ENCODE measurements around the gene MAPK14.

DNA sequence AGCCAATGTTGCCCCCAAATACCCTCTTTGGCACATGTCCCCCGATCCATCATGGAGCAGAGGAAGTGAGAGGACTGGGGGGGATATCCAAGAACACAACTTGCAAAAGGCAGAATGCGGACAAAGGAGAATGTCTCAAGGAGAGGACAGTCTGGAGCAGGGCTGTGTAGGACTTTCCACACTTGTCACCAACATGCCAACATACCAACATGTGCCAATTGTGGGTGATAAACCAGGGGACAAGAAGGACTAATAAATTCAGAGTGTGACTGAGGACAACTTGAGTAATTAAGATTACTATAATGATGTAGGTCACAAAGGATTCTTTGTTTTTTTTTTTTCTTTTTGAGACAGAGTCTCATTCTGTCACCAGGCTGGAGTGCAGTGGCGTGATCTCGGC is 11.9 kb upstream of the MAPK14 start:
- TF ChIP-seq POLR2A (IDR thresholded peaks at IDR 0.05), result no peak
- TF ChIP-seq CTCF (IDR thresholded peaks at IDR 0.05), result no peak
